HEK293 (cell line): ENCODE results near the gene DLG2.

Experiments
- HOXC10 ChIP-seq: sonication (generic); formaldehyde crosslinking; IDR thresholded peaks from 2 replicates; pipeline ENCODE4 v1.8.1; 2023; ENCODE audit warnings: mild to moderate bottlenecking, missing genetic modification reagents
- OVOL3 ChIP-seq: fragments of 450-650 bp; formaldehyde crosslinking; IDR thresholded peaks from 2 replicates; pipeline ENCODE4 v1.5.1; 2016; ENCODE audit warnings: missing biosample characterization, missing genetic modification characterization
- REST ChIP-seq: fragments of 450-650 bp; formaldehyde crosslinking; IDR thresholded peaks from 2 replicates; pipeline ENCODE4 v1.5.1; 2016; ENCODE audit warnings: missing biosample characterization, missing genetic modification characterization
- ZNF24 ChIP-seq: fragments of 450-650 bp; formaldehyde crosslinking; IDR thresholded peaks from 2 replicates; pipeline ENCODE4 v1.5.1; 2016; ENCODE audit warnings: missing biosample characterization, missing genetic modification characterization
- ZNF274 ChIP-seq, 2 experiments: fragments of 200-500 bp in 1 of 2; fragments of 450-650 bp in 1 of 2; sonication (Bioruptor generic) in 1 of 2; formaldehyde crosslinking in 1 of 2; IDR thresholded peaks; 2 replicates each; pipeline versions ENCODE4 v1.5.1 to v1.6.1; 2014 to 2016; ENCODE audit warnings: borderline replicate concordance in 1 of 2, inconsistent platforms in 1 of 2, low read length in 1 of 2, missing biosample characterization in 1 of 2, missing genetic modification characterization in 1 of 2
- ZNF280C ChIP-seq: fragments of 450-650 bp; formaldehyde crosslinking; IDR thresholded peaks from 2 replicates; pipeline ENCODE4 v1.5.1; 2016; ENCODE audit warnings: missing biosample characterization, missing genetic modification characterization
- ZNF48 ChIP-seq: fragments of 450-650 bp; formaldehyde crosslinking; IDR thresholded peaks from 2 replicates; pipeline ENCODE4 v1.5.1; 2016; ENCODE audit warnings: missing biosample characterization, missing genetic modification characterization
- ZNF555 ChIP-seq: fragments of 450-650 bp; formaldehyde crosslinking; conservative IDR thresholded peaks from 2 replicates; pipeline ENCODE4 v1.5.1; 2017; ENCODE audit warnings: missing biosample characterization, mild to moderate bottlenecking, missing genetic modification characterization, inconsistent platforms
- TF ChIP-seq, protein P1 (sequence below): fragments of 450-650 bp; formaldehyde crosslinking; IDR thresholded peaks from 2 replicates; pipeline ENCODE4 v1.5.1; 2016; ENCODE audit warnings: missing biosample characterization, missing genetic modification characterization
- TF ChIP-seq, protein P2 (sequence below): fragments of 450-650 bp; IDR thresholded peaks from 2 replicates; pipeline ENCODE4 v1.5.1; 2018; ENCODE audit warnings: missing biosample characterization, missing genetic modification characterization

DNA sequence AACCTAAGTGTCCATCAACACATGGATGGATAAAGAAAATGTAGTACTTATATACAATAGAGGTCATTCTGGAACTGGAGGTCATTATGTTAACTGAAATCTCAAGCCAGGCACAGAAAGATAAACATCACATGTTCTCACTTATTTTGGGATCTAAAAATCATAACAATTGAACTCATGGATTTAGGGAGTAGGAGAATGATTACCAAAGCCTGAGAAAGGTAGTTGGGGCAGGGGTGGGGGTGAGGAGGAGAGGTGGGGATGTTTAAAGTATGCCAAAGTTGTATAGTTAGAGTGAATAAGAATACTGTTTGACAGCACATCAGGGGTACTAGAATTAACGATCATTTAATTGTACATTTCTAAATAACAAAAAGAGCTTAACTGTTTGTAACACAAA lies 1112.7 kb downstream of the DLG2 start:
- no peak for TF ChIP-seq ZNF24 (tag by site-specific recombination)
- no peak for TF ChIP-seq ZNF48 (tag by site-specific recombination)
- no peak for TF ChIP-seq OVOL3 (tag by site-specific recombination)
- TF ChIP-seq REST (tag by site-specific recombination): no peak
- TF ChIP-seq, protein P1, sequence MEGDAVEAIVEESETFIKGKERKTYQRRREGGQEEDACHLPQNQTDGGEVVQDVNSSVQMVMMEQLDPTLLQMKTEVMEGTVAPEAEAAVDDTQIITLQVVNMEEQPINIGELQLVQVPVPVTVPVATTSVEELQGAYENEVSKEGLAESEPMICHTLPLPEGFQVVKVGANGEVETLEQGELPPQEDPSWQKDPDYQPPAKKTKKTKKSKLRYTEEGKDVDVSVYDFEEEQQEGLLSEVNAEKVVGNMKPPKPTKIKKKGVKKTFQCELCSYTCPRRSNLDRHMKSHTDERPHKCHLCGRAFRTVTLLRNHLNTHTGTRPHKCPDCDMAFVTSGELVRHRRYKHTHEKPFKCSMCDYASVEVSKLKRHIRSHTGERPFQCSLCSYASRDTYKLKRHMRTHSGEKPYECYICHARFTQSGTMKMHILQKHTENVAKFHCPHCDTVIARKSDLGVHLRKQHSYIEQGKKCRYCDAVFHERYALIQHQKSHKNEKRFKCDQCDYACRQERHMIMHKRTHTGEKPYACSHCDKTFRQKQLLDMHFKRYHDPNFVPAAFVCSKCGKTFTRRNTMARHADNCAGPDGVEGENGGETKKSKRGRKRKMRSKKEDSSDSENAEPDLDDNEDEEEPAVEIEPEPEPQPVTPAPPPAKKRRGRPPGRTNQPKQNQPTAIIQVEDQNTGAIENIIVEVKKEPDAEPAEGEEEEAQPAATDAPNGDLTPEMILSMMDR (tag by site-specific recombination): no peak
- no peak for TF ChIP-seq ZNF555 (tag by site-specific recombination)
- no peak for TF ChIP-seq ZNF280C (tag by site-specific recombination)
- TF ChIP-seq, protein P2, sequence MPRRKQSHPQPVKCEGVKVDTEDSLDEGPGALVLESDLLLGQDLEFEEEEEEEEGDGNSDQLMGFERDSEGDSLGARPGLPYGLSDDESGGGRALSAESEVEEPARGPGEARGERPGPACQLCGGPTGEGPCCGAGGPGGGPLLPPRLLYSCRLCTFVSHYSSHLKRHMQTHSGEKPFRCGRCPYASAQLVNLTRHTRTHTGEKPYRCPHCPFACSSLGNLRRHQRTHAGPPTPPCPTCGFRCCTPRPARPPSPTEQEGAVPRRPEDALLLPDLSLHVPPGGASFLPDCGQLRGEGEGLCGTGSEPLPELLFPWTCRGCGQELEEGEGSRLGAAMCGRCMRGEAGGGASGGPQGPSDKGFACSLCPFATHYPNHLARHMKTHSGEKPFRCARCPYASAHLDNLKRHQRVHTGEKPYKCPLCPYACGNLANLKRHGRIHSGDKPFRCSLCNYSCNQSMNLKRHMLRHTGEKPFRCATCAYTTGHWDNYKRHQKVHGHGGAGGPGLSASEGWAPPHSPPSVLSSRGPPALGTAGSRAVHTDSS (tag by site-specific recombination): no peak
- TF ChIP-seq ZNF274 (IDR thresholded peaks at IDR 0.05; ENCODE audit: low read length): no peak
- TF ChIP-seq ZNF274 (tag by site-specific recombination; IDR thresholded peaks at IDR 0.05; ENCODE audit: borderline replicate concordance): no peak
- TF ChIP-seq HOXC10 (CRISPR knock-in tag): no peak
